Measurements from ENCODE around the gene USP51. TPM values are rescaled to one million over a fixed set of nuclear protein-coding genes. Genes with fewer than 3 reads are reported as not detected.

The USP51 gene
- total and polyA plus RNA-seq, 8 donors, result 0.29 to 2.2 (median 0.45) TPM; not detected in 2

- Histone ChIP-seq H3K4me1 (peaks cover 0 to 7% (median 0%) of the 10 kb centered on the region in 4 donors), H3K9me3 (no peaks in the 10 kb centered on the region), H3K36me3 (no peaks in the 10 kb centered on the region), H3K27me3 (no peaks in the 10 kb centered on the region), H3K27ac (peak overlapping the region in 4 of 5 donors; percentile 77 to 89 (median 84)), H3K4me3 (peak overlapping the region; percentile 60 to 68 (median 63))
- no peak for DNase-seq
- TF ChIP-seq EP300 (IDR thresholded peaks at IDR 0.05) (no peak), POLR2A (IDR thresholded peaks at IDR 0.05) (no peak), CTCF (IDR thresholded peaks at IDR 0.05) (no peak), POLR2AphosphoS5 (IDR thresholded peaks at IDR 0.05) (no peak)
- intact Hi-C loops (cut with DNase I; ENCODE audit: low total_unique reads), result no loop called here
- 0 to 51% (median 12%) methylated on average over 7 to 9 of the region's 9 CpGs for WGBS, 5 donors
Observed at GRCh38 chrX:55452833-55453124, 36.9 kb downstream of the USP51 start.

- Histone ChIP-seq H3K27ac (peak within 1 kb of the TSS; percentile 77 to 89 (median 86)), H3K4me3 (peak within 1 kb of the TSS; percentile 60 to 68 (median 63))
- 0 to 42% (median 6%) methylated on average over 34 to 43 of the region's 43 CpGs for WGBS, 5 donors
Observed at GRCh38 chrX:55451990-55452832, 37.4 kb downstream of the USP51 start, which contains the start of gene MAGEH1. TSS of gene MAGEH1 (plus strand) at chrX:55452127. CDS start at chrX:55452375, 248 bp downstream.

GRCh38 chrX:55451626-55451989, 38.0 kb downstream of the USP51 start:
- 0 to 39% (median 3%) methylated on average over 8 to 11 of the region's 11 CpGs for WGBS, 5 donors
- H3K36me3 ChIP-seq, result no peaks in the 10 kb centered on the region
- H3K4me3 ChIP-seq, result peak overlapping the region; percentile 60 to 68 (median 63)
- peak overlapping the region; percentile 77 to 89 (median 86) for H3K27ac ChIP-seq
- DNase-seq, result no peak
- H3K4me1 ChIP-seq, result peaks cover 0 to 7% (median 0%) of the 10 kb centered on the region in 4 donors
- H3K27me3 ChIP-seq, result no peaks in the 10 kb centered on the region
- no peaks in the 10 kb centered on the region for H3K9me3 ChIP-seq
- TF ChIP-seq POLR2AphosphoS5 (IDR thresholded peaks at IDR 0.05) (no peak), CTCF (IDR thresholded peaks at IDR 0.05) (no peak), POLR2A (IDR thresholded peaks at IDR 0.05) (no peak), EP300 (IDR thresholded peaks at IDR 0.05) (no peak)
- intact Hi-C loops (cut with DNase I; ENCODE audit: low total_unique reads), result no loop called here

More at GRCh38 chrX:55451990-55452832, 37.4 kb downstream of the USP51 start, which contains the start of gene MAGEH1:
- no peaks in the 10 kb centered on the region for H3K9me3 ChIP-seq
- no peaks in the 10 kb centered on the region for H3K27me3 ChIP-seq
- H3K36me3 ChIP-seq, result no peaks in the 10 kb centered on the region
- TF ChIP-seq POLR2AphosphoS5 (IDR thresholded peaks at IDR 0.05) (peak; percentile 67 to 81 (median 79)), CTCF (IDR thresholded peaks at IDR 0.05) (no peak), EP300 (IDR thresholded peaks at IDR 0.05) (no peak)
- peak; percentile 81 to 96 for DNase-seq
- intact Hi-C loops (cut with DNase I; ENCODE audit: low total_unique reads), result no loop called here
- H3K4me1 ChIP-seq, result peaks cover 0 to 7% (median 0%) of the 10 kb centered on the region in 4 donors

- Histone ChIP-seq H3K4me3 (peak overlapping the region in 3 of 4 donors; percentile 60 to 68 (median 64)), H3K27me3 (no peaks in the 10 kb centered on the region), H3K27ac (peak overlapping the region in 3 of 5 donors; percentile 83 to 89 (median 86)), H3K4me1 (peaks cover 0 to 7% (median 0%) of the 10 kb centered on the region in 4 donors), H3K9me3 (no peaks in the 10 kb centered on the region), H3K36me3 (no peaks in the 10 kb centered on the region)
- DNase-seq, result peak in 1 of 2 donors; percentile 24
- whole genome bisulfite sequencing, 5 donors, result 28 to 58% (median 39%) methylated on average over 2 of the region's 2 CpGs
- intact Hi-C loops (cut with DNase I; ENCODE audit: low total_unique reads), result no loop called here
- TF ChIP-seq POLR2AphosphoS5 (IDR thresholded peaks at IDR 0.05), result no peak
- no peak for TF ChIP-seq POLR2A (IDR thresholded peaks at IDR 0.05)
- TF ChIP-seq CTCF (IDR thresholded peaks at IDR 0.05), result no peak
- TF ChIP-seq EP300 (IDR thresholded peaks at IDR 0.05), result no peak
Observed at GRCh38 chrX:55451141-55451540, 38.5 kb downstream of the USP51 start.
